ENCODE results near the gene ESRRA. TPM values are rescaled to one million over a fixed set of nuclear protein-coding genes. Genes with fewer than 3 reads are reported as not detected.

Gene ESRRA
- total RNA-seq, 4 donors from 2014 or later = 49.2 to 108 (median 79.3) TPM

DNA sequence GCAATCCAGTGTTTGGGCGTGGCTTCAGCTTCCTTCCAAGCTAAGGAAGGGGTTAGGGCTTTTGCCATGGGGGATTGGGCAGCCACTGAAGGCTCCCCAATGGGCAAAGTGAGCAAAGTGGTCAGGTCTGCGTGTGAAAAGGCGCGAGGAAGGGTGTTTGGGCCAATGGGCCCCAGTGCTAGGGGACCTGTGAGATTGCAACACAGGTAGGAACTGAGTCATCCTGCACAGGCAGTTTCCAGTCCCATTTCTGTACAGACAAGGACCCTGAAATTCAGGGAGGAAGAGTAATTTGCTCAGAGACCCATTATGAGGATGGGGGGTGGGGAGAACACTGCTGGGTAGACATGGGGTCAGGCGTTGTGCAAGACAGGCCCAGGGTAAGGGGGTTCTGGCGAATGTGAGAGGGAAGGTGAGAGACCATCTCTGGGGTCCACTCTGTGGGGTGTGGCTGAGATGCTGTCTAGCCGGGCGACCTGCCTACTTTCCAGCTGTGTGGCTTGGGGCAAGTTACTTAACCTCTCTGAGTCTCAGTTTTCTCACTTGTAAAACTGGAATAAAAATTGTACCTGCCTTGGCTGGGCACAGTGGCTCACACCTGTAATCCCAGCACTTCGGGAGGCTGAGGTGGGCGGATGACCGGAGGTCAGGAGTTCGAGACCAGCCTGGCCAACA, 42.0 kb downstream of the ESRRA start:
- no peak overlapping the region for H3K4me3 ChIP-seq (ENCODE audit: low read depth, poor library complexity, severe bottlenecking)
- intact Hi-C loops (cut with DNase I; ENCODE audit: low total_unique reads) = no loop called here
- no peak for TF ChIP-seq POLR2A (IDR thresholded peaks at IDR 0.05)
- TF ChIP-seq, protein P1, sequence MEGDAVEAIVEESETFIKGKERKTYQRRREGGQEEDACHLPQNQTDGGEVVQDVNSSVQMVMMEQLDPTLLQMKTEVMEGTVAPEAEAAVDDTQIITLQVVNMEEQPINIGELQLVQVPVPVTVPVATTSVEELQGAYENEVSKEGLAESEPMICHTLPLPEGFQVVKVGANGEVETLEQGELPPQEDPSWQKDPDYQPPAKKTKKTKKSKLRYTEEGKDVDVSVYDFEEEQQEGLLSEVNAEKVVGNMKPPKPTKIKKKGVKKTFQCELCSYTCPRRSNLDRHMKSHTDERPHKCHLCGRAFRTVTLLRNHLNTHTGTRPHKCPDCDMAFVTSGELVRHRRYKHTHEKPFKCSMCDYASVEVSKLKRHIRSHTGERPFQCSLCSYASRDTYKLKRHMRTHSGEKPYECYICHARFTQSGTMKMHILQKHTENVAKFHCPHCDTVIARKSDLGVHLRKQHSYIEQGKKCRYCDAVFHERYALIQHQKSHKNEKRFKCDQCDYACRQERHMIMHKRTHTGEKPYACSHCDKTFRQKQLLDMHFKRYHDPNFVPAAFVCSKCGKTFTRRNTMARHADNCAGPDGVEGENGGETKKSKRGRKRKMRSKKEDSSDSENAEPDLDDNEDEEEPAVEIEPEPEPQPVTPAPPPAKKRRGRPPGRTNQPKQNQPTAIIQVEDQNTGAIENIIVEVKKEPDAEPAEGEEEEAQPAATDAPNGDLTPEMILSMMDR (IDR thresholded peaks at IDR 0.05) = no peak
- WGBS, 2 donors = 72 to 82% methylated on average over 12 of the region's 12 CpGs
- DNase-seq (ENCODE audit: low spot score in 2 of 2) = no peak

DNA sequence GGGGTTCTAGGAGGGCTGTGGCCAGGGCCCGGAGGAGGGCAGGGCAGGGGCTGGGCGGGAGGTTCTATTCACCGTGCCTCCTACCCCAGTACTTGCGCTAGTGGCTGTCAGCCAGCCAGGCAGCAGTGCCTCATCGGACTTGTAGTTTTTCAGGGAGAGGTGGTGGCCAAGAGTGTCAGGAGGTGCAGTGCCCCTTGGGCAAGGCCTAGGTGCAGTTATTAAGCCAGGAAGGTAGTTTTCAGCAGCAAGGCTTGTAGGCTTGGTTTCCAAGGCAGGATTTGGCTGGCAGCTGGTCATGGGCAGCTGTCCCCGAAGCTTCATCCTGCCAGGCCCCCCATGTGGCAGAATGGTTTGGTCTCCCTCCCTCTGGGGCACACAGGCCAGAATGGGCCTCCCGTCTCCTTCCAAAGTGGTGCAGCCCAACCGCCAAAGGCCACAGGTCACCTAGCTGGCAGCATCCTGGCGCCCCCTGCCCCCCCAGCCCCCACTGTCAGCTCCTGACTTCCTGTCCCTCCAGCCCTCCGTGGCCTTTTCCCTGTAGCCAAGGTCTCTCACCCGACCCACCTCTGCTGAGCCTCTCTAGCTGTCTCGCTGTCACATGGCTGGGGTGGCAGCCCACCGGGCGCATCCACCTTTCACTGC, 43.2 kb downstream of the ESRRA start:
- no peak for DNase-seq (ENCODE audit: low spot score in 2 of 2)
- no peak overlapping the region for H3K4me3 ChIP-seq (ENCODE audit: low read depth, poor library complexity, severe bottlenecking)
- TF ChIP-seq, protein P1 (IDR thresholded peaks at IDR 0.05) = no peak
- no peak for TF ChIP-seq POLR2A (IDR thresholded peaks at IDR 0.05)
- intact Hi-C loops (cut with DNase I; ENCODE audit: low total_unique reads) = no loop called here
- 57 to 66% methylated on average over 13 to 14 of the region's 14 CpGs for WGBS, 2 donors

DNA sequence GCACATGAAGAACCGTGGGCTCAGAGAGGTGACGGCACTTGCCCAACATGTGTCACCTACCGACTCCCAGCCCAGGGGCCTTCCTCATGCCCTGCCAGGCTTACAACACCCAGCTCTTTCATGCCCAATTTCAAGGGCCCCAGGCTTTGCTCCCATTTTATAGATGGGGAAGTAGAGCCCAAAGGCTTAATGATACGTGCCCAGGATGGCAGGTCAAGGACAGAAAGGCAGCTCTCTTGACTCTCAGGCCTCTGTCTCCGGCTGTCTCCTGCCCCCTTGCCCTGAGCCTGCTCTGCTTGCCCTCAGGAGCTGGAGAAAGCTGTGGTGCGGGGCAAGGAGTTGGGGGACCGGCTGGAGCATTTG, 43.7 kb downstream of the ESRRA start:
- intact Hi-C loops (cut with DNase I; ENCODE audit: low total_unique reads) = no loop called here
- no peak for TF ChIP-seq POLR2A (IDR thresholded peaks at IDR 0.05)
- TF ChIP-seq, protein P1 (IDR thresholded peaks at IDR 0.05) = no peak
- no peak for DNase-seq (ENCODE audit: low spot score in 2 of 2)
- 69 to 72% methylated on average over 7 of the region's 7 CpGs for WGBS, 2 donors
- H3K4me3 ChIP-seq (ENCODE audit: low read depth, poor library complexity, severe bottlenecking) = no peak overlapping the region

DNA sequence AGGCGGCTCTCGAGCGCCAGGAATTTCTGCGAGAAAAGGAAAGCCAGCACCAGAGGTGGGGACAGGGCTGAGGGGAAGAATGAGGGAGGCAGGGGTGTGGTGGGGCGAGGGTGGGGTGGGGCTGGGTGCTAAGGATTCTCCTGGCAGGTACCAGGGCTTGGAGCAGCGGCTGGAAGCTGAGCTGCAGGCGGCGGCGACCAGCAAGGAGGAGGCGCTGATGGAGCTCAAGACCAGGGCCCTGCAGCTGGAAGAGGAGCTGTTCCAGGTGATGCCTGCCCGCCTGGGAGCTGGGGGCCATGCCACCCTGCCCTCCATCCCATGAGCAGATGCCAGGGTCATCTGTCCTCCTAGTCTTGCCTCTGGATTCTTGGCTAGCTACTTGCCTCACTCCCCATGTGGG, 44.1 kb downstream of the ESRRA start:
- TF ChIP-seq POLR2A (IDR thresholded peaks at IDR 0.05) = no peak
- TF ChIP-seq, protein P1 (IDR thresholded peaks at IDR 0.05) = no peak

DNA sequence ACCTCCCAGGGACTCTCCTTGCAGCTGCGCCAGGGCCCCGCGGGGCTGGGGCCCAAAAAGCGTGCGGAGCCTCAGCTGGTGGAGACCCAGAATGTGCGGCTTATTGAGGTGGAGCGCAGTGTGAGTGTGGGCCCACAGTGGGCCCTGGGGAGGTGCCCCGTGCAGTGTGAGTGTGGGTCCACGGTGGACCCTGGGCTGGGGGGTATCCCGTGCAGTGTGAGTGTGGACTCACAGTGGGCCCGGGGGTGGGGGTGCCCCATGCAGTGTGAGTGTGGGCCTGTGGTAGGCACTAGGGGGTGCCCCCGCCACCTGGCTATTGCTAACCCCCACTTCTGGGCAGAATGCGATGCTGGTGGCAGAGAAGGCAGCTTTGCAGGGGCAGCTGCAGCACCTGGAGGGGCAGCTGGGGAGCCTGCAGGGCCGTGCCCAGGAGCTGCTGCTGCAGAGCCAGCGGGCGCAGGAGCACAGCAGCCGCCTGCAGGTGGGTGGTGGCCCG, 45.9 kb downstream of the ESRRA start:
- 90 to 95% methylated on average over 14 to 15 of the region's 18 CpGs for WGBS, 2 donors
- no peak for DNase-seq (ENCODE audit: low spot score in 2 of 2)
- intact Hi-C loops (cut with DNase I; ENCODE audit: low total_unique reads) = no loop called here
- no peak for TF ChIP-seq POLR2A (IDR thresholded peaks at IDR 0.05)
- TF ChIP-seq, protein P1 (IDR thresholded peaks at IDR 0.05) = no peak
- H3K4me3 ChIP-seq (ENCODE audit: low read depth, poor library complexity, severe bottlenecking) = no peak overlapping the region

More for the DNA sequence above, 44.1 kb downstream of the ESRRA start:
- no peak overlapping the region for H3K4me3 ChIP-seq (ENCODE audit: low read depth, poor library complexity, severe bottlenecking)
- DNase-seq (ENCODE audit: low spot score in 2 of 2) = no peak
- WGBS, 2 donors = 59 to 60% methylated on average over 10 to 11 of the region's 11 CpGs
- intact Hi-C loops (cut with DNase I; ENCODE audit: low total_unique reads) = no loop called here
